GM23338 (cell line): ENCODE results near the gene FANCC. TPM values are rescaled to one million over a fixed set of nuclear protein-coding genes. Genes with fewer than 3 reads are reported as not detected.

Experiments used
- ATAC-seq: fragments of 200-7000 bp; cut with Tn5 transposase; 3 replicates; pipeline ENCODE4 v1.9.1; 2020
- DNase-seq: peaks from one replicate; pipeline ENCODE4 v3.0.0-alpha.2; 2015; ENCODE audit warnings: low spot score
- H2AFZ ChIP-seq: fragments of 200-600 bp; sonication (generic); 2 replicates; pipeline ENCODE4 v1.8.0; 2016; ENCODE audit warnings: antibody characterized with exemption, mild to moderate bottlenecking, moderate library complexity
- H3F3A ChIP-seq: fragments of 200-600 bp; sonication (generic); replicated peaks from 2 replicates; pipeline ENCODE4 v1.8.0; 2017; ENCODE audit warnings: antibody characterized with exemption, mixed run types, low read depth
- H3K27ac ChIP-seq: fragments of 200-600 bp; sonication (generic); 2 replicates; pipeline ENCODE4 v1.6.1; 2016; ENCODE audit warnings: low read depth
- H3K27me3 ChIP-seq: fragments of 200-600 bp; sonication (generic); 2 replicates; pipeline ENCODE4 v1.8.0; 2016; ENCODE audit warnings: mild to moderate bottlenecking, mixed run types, moderate library complexity; ENCODE audit not compliant: insufficient read depth
- H3K36me3 ChIP-seq: fragments of 200-600 bp; sonication (generic); 2 replicates; pipeline ENCODE4 v1.8.0; 2016; ENCODE audit warnings: mild to moderate bottlenecking; ENCODE audit not compliant: insufficient read depth
- H3K4me1 ChIP-seq: fragments of 200-600 bp; sonication (generic); 2 replicates; pipeline ENCODE4 v1.8.0; 2016; ENCODE audit warnings: mild to moderate bottlenecking, moderate library complexity; ENCODE audit not compliant: insufficient read depth
- H3K4me2 ChIP-seq: fragments of 200-600 bp; sonication (generic); 2 replicates; pipeline ENCODE4 v1.7.1; 2017; ENCODE audit warnings: mixed run types
- H3K4me3 ChIP-seq: fragments of 200-600 bp; sonication (generic); 2 replicates; pipeline ENCODE4 v1.6.1; 2016; ENCODE audit warnings: mixed run types
- H3K79me2 ChIP-seq: fragments of 200-600 bp; sonication (generic); replicated peaks from 2 replicates; pipeline ENCODE4 v1.8.0; 2017; ENCODE audit warnings: mild to moderate bottlenecking; ENCODE audit not compliant: insufficient read depth
- H3K9me2 ChIP-seq: fragments of 200-600 bp; sonication (generic); 2 replicates; pipeline ENCODE4 v1.8.0; 2017; ENCODE audit not compliant: insufficient read depth
- H4K20me1 ChIP-seq: fragments of 200-600 bp; sonication (generic); replicated peaks from 2 replicates; pipeline ENCODE4 v1.8.0; 2017; ENCODE audit warnings: mild to moderate bottlenecking; ENCODE audit not compliant: insufficient read depth
- H3K27ac Mint-ChIP-seq: 2 replicates; pipeline ENCODE4 v1.8.0; 2020; ENCODE audit warnings: inconsistent platforms, mild to moderate bottlenecking, moderate library complexity, mixed read lengths
- H3K27me3 Mint-ChIP-seq: 3 replicates; pipeline ENCODE4 v1.8.0; 2022; ENCODE audit warnings: low read depth, mild to moderate bottlenecking, moderate library complexity, mixed read lengths, inconsistent platforms; ENCODE audit not compliant: insufficient read depth, poor library complexity
- H3K36me3 Mint-ChIP-seq: 3 replicates; pipeline ENCODE4 v1.8.0; 2021; ENCODE audit warnings: low read depth, mild to moderate bottlenecking, inconsistent platforms, moderate library complexity, mixed read lengths
- H3K4me1 Mint-ChIP-seq: 3 replicates; pipeline ENCODE4 v1.8.0; 2020; ENCODE audit warnings: mild to moderate bottlenecking, inconsistent platforms, mixed read lengths
- H3K4me3 Mint-ChIP-seq: 3 replicates; pipeline ENCODE4 v1.8.0; 2021; ENCODE audit warnings: moderate library complexity, mild to moderate bottlenecking, inconsistent platforms, mixed read lengths
- H3K9me3 Mint-ChIP-seq: 3 replicates; pipeline ENCODE4 v1.8.0; 2020; ENCODE audit warnings: moderate library complexity, mild to moderate bottlenecking, inconsistent platforms, mixed read lengths
- CREB1 ChIP-seq: fragments of 250-450 bp; sonication (Bioruptor Pico); IDR thresholded peaks from 2 replicates; pipeline ENCODE4 v1.5.0; 2020; ENCODE audit warnings: low read depth, mild to moderate bottlenecking, moderate library complexity
- EZH2 ChIP-seq: fragments of 200-600 bp; sonication (generic); IDR thresholded peaks from one replicate; pipeline ENCODE4 v1.8.0; 2017; ENCODE audit warnings: antibody characterized with exemption, mild to moderate bottlenecking, low read depth; ENCODE audit not compliant: unreplicated experiment
- EZH2phosphoT487 ChIP-seq: fragments of 200-600 bp; sonication (generic); IDR thresholded peaks from one replicate; pipeline ENCODE4 v1.8.1; 2018; ENCODE audit warnings: antibody characterized with exemption; ENCODE audit not compliant: unreplicated experiment
- JUNB ChIP-seq: IDR thresholded peaks from one replicate; pipeline ENCODE4 v1.6.1; 2016; ENCODE audit warnings: antibody characterized with exemption; ENCODE audit not compliant: unreplicated experiment
- NANOG ChIP-seq: IDR thresholded peaks from 2 replicates; pipeline ENCODE4 v1.6.1; 2016; ENCODE audit warnings: antibody characterized with exemption, borderline replicate concordance
- POLR2AphosphoS5 ChIP-seq: IDR thresholded peaks from 2 replicates; pipeline ENCODE4 v1.6.1; 2016; ENCODE audit warnings: antibody characterized with exemption, low read depth
- STAT1 ChIP-seq: IDR thresholded peaks from one replicate; pipeline ENCODE4 v1.6.1; 2016; ENCODE audit warnings: antibody characterized with exemption; ENCODE audit not compliant: unreplicated experiment
- ZNF331 ChIP-seq: fragments of 250-450 bp; sonication (Bioruptor Pico); IDR thresholded peaks from 2 replicates; pipeline ENCODE4 v1.5.0; 2020; ENCODE audit warnings: low read depth, mild to moderate bottlenecking, moderate library complexity
- polyA plus RNA-seq: library from polyadenylated mRNA; unstranded; fragments of >200 nt; fragmentation: Nextera tagmentation; extraction: Ambion mirVana; gene quantifications from 2 replicates; pipeline ENCODE4 v1.2.1, GENCODE V29; 2016
- total RNA-seq: library from RNA; depleted of rRNA; stranded (reverse); fragments of >200 nt; shearing (Covaris generic); gene quantifications from 2 replicates; pipeline ENCODE4 v1.2.3, GENCODE V29; 2014
- TF ChIP-seq, protein P1 (sequence below), 2 experiments: fragments of 200-600 bp in 1 of 2; sonication (generic) in 1 of 2; conservative IDR thresholded peaks; 2 replicates each; pipeline versions ENCODE4 v1.5.1 to v1.6.1; 2016 to 2017; ENCODE audit warnings: antibody characterized with exemption in 2 of 2, low read depth in 2 of 2, mild to moderate bottlenecking in 2 of 2, moderate library complexity in 1 of 2

Gene FANCC
- total and polyA plus RNA-seq, 2 experiments from 2014 or later: 7.8 to 18.1 TPM

DNA sequence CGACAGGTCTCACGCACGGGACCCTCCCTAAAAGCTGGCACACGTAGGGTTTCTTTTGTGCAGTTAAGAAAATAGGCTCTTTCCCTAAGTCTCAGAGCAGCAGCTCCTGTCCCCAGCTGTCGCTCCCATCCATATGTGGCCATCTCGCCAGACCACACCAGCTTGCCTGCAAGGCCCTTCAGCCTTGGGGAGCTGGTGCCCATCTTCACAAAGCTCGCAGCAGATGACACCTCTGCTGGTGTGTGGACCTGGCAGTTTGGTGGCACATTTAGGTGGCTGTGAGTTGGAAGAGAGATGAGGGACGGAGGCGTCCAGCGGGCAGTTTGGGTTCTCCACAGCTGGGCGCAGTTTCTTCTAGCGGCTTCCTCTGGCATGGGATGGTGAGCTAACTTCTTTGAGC lies 239.0 kb downstream of the FANCC start (continued):
- TF ChIP-seq, protein P1, sequence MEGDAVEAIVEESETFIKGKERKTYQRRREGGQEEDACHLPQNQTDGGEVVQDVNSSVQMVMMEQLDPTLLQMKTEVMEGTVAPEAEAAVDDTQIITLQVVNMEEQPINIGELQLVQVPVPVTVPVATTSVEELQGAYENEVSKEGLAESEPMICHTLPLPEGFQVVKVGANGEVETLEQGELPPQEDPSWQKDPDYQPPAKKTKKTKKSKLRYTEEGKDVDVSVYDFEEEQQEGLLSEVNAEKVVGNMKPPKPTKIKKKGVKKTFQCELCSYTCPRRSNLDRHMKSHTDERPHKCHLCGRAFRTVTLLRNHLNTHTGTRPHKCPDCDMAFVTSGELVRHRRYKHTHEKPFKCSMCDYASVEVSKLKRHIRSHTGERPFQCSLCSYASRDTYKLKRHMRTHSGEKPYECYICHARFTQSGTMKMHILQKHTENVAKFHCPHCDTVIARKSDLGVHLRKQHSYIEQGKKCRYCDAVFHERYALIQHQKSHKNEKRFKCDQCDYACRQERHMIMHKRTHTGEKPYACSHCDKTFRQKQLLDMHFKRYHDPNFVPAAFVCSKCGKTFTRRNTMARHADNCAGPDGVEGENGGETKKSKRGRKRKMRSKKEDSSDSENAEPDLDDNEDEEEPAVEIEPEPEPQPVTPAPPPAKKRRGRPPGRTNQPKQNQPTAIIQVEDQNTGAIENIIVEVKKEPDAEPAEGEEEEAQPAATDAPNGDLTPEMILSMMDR (conservative IDR thresholded peaks at IDR 0.05; ENCODE audit: low read depth in 2 of 2): no peak
- TF ChIP-seq EZH2: no peak
- no peak for TF ChIP-seq POLR2AphosphoS5
- no peak for TF ChIP-seq NANOG
- no peak for TF ChIP-seq JUNB
- no peak for TF ChIP-seq EZH2phosphoT487
- TF ChIP-seq ZNF331 (CRISPR knock-in tag): no peak
- no peak for TF ChIP-seq STAT1

DNA sequence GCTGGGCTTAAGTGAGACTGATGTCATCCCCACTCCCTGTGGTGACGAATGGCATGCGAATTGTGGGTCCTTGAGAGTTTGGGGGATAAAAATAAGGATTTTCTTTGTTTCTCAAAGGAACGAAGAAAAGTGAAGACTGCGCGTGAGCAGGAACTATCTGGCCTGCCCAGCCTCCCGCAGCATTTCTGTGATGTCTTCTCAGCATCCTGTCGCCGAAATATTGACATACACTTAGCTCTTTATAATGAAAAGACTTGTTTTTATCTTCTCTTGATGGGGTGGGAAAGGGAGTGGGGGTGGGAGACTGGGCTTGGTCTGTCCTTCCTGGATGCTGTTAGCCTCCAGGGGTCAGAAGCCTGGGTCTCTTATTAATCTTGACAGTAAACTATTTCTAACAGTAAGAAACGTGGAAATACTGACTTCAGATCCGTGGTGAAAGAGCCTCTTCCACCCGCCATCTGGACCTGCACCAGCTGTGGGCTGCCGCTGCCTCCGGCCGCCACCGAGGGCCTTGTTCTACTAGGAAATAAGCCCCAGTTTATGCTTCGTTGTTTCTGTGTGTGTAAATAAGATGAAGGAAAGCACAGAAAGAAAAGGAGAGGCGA lies 239.6 kb downstream of the FANCC start:
- no peaks in the 10 kb centered on the region for H3K79me2 ChIP-seq
- TF ChIP-seq CREB1 (CRISPR knock-in tag) (no peak), NANOG (no peak)
- TF ChIP-seq, protein P1 (conservative IDR thresholded peaks at IDR 0.05; ENCODE audit: low read depth in 2 of 2): no peak
- no peaks in the 10 kb centered on the region for H3K9me3 Mint-ChIP-seq
- H3K27me3 Mint-ChIP-seq: peaks cover 11% of the 10 kb centered on the region
- no peak overlapping the region for H3K4me3 ChIP-seq
- no peak for DNase-seq
- no peak overlapping the region for H3K4me2 ChIP-seq
- H3K9me2 ChIP-seq: no peaks in the 10 kb centered on the region
- peaks cover 35% of the 10 kb centered on the region for H3K4me1 Mint-ChIP-seq
- no peaks in the 10 kb centered on the region for H3K36me3 ChIP-seq
- H3K4me3 Mint-ChIP-seq: no peak overlapping the region
- no peaks in the 10 kb centered on the region for H3K27me3 ChIP-seq
- H3K27ac ChIP-seq: no peak overlapping the region
- no peak overlapping the region; the same call in 1 of the 2 replicates for H3K27ac Mint-ChIP-seq
- no peaks in the 10 kb centered on the region; the same call in 1 of the 2 replicates for H4K20me1 ChIP-seq
- ATAC-seq: no peak
- H3K36me3 Mint-ChIP-seq: no peaks in the 10 kb centered on the region
- no peaks in the 10 kb centered on the region for H3F3A ChIP-seq
- 0 out of 2 replicates have a peak, but pooled peaks cover 8% of the 10 kb centered on the region for H3K4me1 ChIP-seq
- no peak overlapping the region for H2AFZ ChIP-seq
